Ectodermal cell (in vitro differentiated cells): ENCODE measurements around the gene PCGF2.
A peak's percentile ranks its signal among the peaks of the same experiment; 100 is the strongest.

Experiments
- H3K27ac ChIP-seq: 2 replicates; pipeline ENCODE4 v1.7.0; 2013; ENCODE audit warnings: mild to moderate bottlenecking, low read depth, low read length; ENCODE audit not compliant: insufficient read depth, poor library complexity, severe bottlenecking
- H3K27me3 ChIP-seq: 2 replicates; pipeline ENCODE4 v1.7.0; 2013; ENCODE audit warnings: mild to moderate bottlenecking, low read length; ENCODE audit not compliant: insufficient read depth, control insufficient read depth, poor library complexity, severe bottlenecking
- H3K36me3 ChIP-seq: one replicate; pipeline ENCODE4 v1.7.0; 2013; ENCODE audit warnings: low read length; ENCODE audit not compliant: control insufficient read depth, insufficient read depth
- H3K4me1 ChIP-seq: one replicate; pipeline ENCODE4 v1.7.0; 2013; ENCODE audit warnings: low read length; ENCODE audit not compliant: control insufficient read depth, insufficient read depth
- H3K4me3 ChIP-seq: 2 replicates; pipeline ENCODE4 v1.7.0; 2013; ENCODE audit warnings: low read depth, low read length, control low read depth; ENCODE audit not compliant: insufficient read depth
- H3K9me3 ChIP-seq: 2 replicates; pipeline ENCODE4 v1.7.0; 2013; ENCODE audit warnings: mild to moderate bottlenecking, low read length, moderate library complexity; ENCODE audit not compliant: control insufficient read depth
- WGBS, 2 experiments: methylation state at CpG; one replicate each; pipeline ENCODE4 v1.1.7; 2013; ENCODE audit warnings: missing lambda C conversion rate in 2 of 2; 5-methylcytosine and 5-hydroxymethylcytosine counted together

The PCGF2 gene

DNA sequence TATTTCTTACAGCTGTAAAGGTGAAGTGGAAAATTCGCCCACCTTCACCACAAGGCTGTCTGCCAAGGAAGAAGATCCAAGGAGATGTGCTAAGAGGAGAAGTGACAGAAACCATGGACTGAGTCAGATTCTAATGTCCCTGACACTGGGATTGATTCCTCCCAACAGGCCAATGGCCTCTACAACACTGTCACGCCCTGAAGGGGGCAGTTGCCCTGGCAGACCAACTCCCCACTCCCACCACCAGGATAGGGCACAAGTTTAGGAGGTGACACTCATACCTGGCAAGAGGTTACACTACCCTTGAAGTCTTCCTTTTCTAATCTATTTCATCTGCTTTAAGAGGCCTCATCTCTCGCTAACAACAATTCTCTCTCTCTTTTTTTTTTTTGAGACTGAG, 35.1 kb upstream of the PCGF2 start:
- 94% methylated on average over 3 of the region's 3 CpGs for WGBS, 2 experiments
- Histone ChIP-seq H3K36me3 (peaks cover 50% of the 10 kb centered on the region), H3K4me3 (no peak overlapping the region), H3K4me1 (no peaks in the 10 kb centered on the region), H3K27ac (no peak overlapping the region), H3K27me3 (no peaks in the 10 kb centered on the region), H3K9me3 (no peaks in the 10 kb centered on the region)

DNA sequence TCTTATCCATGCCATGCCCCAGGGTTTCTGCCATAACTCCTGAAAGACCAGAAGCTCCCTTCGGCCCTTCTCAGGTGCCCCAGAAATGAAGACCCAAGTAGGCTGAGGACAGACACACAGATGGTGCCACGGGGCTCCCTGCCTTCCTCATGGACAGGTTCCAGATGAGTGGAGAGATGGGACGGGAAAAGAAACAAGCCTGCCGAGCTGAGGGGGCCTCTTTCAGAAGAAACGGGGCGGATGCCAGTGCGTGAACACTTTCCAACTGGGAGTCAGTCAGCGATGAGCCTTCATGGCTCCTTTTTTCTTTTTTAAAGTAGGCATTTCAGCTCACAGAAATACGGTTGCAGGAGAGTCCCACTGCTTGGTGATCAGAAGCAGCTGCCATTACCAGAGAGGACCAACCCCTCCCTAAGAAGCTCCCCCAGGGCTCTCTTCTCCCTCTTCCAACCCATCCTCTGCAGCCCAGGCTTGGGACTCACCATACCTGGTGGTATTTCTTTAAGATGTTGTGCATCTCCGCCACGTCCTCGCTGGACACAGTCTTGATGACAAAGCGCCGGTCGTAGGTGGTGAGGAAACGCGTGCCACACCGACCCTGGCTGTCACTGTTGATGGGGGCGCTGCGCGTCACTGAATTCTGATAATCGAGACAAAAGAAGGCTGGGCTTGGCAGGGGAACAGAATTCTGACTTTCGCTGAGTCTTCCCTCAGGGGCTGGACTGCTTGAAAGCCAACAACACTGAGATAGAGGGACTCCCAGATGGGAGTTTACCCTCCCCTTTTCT, 32.0 kb upstream of the PCGF2 start:
- Histone ChIP-seq H3K9me3 (no peaks in the 10 kb centered on the region), H3K36me3 (peaks cover 61% of the 10 kb centered on the region), H3K27me3 (no peaks in the 10 kb centered on the region), H3K27ac (no peak overlapping the region), H3K4me3 (no peak overlapping the region), H3K4me1 (no peaks in the 10 kb centered on the region)
- 94 to 96% methylated on average over 23 of the region's 23 CpGs for WGBS, 2 experiments

DNA sequence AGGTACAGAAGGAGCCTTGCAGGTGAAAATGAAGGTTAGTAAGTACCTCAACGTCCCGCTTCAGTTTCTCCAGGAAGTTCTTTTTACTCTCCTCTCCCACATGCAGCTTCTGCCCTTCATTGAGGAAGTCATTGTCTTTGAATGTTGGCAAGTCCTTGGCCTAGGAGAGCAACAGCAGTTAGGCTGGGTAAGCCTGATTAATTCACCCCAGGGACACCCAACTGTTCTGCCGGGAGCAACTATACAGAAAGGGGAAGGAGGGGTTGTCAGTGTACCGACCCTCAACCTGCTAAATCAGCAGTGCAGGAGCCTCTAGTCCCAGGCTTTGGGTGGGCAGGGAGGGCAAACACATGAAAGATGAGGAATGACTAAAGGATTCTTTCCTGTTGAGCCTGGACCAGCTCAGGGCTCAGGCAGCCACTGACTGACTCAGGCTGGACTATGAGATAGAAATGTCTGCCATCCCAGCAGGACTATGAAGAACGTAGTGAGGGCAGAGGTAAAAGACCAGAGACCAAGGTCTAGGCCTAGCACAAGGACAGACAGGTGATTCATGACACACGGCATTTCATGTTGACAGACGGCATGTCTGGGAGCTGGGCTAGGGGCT, 29.6 kb upstream of the PCGF2 start:
- Histone ChIP-seq H3K9me3 (no peaks in the 10 kb centered on the region), H3K27me3 (no peaks in the 10 kb centered on the region), H3K4me1 (no peaks in the 10 kb centered on the region), H3K4me3 (no peak overlapping the region), H3K36me3 (peaks cover 56% of the 10 kb centered on the region), H3K27ac (no peak overlapping the region)
- WGBS, 2 experiments, result 80 to 81% methylated on average over 7 of the region's 7 CpGs

DNA sequence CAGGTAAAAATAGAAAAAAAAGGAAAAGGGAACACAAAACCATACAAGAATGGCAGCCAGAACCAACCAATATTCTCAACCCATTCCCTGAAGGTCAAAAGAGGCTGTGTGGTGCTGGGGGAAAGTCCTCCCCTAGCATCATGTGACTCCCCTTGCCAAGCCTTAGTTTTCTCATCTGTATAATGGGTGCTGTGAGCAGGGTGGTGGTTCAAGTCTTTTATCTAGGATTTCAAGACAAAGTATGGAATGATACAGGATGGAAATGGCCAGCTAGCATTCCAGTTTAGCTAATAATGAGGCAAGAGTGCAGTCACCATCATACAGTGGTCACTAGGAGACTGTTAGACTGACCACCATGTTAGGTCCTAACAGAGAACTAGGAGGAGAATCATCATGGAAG, 25.1 kb upstream of the PCGF2 start:
- Histone ChIP-seq H3K4me3 (no peak overlapping the region), H3K36me3 (peaks cover 39% of the 10 kb centered on the region), H3K27me3 (no peaks in the 10 kb centered on the region), H3K4me1 (no peaks in the 10 kb centered on the region), H3K9me3 (no peaks in the 10 kb centered on the region), H3K27ac (no peak overlapping the region)

DNA sequence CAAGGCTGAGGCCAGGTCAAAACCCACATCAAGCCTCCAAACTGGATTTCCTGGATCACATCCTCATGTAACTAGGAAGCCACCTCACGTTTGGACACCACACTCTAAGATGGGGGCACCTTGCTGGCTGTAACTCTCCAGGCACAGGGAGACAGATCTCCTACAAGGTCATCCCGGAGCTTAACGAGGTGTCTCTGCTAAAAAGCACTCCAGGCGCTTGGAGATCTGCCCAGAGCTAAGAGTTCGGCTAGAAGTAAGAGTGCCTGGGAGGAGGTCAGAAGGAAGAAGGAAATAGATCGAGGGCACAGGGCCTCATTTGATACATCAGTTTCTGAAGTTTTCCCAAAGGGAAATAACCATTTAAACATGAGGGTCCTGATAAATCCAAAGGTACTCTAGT, 20.3 kb upstream of the PCGF2 start:
- Histone ChIP-seq H3K4me3 (no peak overlapping the region), H3K27ac (no peak overlapping the region), H3K27me3 (no peaks in the 10 kb centered on the region), H3K36me3 (peaks cover 44% of the 10 kb centered on the region), H3K9me3 (no peaks in the 10 kb centered on the region), H3K4me1 (no peaks in the 10 kb centered on the region)
- 93 to 97% methylated on average over 6 of the region's 6 CpGs for WGBS, 2 experiments

DNA sequence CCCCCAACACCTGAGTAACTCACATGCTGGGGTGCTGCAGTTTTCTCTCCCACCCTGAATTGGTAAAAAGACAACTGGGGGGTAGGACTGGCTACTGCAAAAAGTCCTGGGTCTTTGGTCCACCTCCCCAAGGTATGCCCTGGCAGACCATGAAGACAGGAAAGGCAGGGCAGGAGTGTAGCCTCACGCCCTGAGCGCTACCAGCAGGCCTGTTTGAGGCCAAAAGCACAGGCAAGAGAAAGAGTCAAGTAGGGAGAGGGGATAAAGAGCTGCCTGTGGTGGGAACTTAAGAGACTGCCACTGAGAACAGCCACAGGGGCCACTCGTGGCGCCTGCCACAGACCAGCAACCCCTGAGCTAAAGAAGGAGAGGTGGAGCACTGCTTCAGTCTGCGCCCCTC, 18.2 kb upstream of the PCGF2 start:
- peaks cover 40% of the 10 kb centered on the region for H3K36me3 ChIP-seq

DNA sequence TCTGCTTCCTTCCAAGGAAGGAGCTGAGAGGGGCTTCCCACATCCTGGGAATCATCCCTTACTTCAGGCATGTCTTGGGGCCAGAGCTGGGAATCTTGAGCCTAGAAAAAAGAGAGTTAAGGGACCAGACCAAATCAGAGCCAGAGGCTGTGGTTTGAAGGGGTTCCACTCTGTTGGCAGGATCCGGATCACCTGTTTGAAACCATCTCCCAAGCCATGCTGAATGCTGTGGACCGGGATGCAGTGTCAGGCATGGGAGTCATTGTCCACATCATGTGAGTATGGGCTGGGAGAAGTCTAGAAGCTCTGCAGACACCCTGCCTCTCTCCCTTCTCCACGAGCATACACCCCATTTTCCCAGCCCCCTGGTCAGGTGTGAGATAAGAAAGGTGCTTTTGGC, 14.1 kb upstream of the PCGF2 start:
- Histone ChIP-seq H3K4me1 (no peaks in the 10 kb centered on the region), H3K36me3 (peaks cover 37% of the 10 kb centered on the region), H3K9me3 (no peaks in the 10 kb centered on the region), H3K4me3 (no peak overlapping the region), H3K27me3 (no peaks in the 10 kb centered on the region), H3K27ac (no peak overlapping the region)
- 92 to 97% methylated on average over 3 of the region's 3 CpGs for WGBS, 2 experiments

More for the DNA sequence above, 18.2 kb upstream of the PCGF2 start:
- no peaks in the 10 kb centered on the region for H3K27me3 ChIP-seq
- H3K9me3 ChIP-seq, result no peaks in the 10 kb centered on the region
- H3K4me1 ChIP-seq, result no peaks in the 10 kb centered on the region
- H3K4me3 ChIP-seq, result no peak overlapping the region
- WGBS, 2 experiments, result 92 to 95% methylated on average over 5 of the region's 5 CpGs
- H3K27ac ChIP-seq, result no peak overlapping the region

DNA sequence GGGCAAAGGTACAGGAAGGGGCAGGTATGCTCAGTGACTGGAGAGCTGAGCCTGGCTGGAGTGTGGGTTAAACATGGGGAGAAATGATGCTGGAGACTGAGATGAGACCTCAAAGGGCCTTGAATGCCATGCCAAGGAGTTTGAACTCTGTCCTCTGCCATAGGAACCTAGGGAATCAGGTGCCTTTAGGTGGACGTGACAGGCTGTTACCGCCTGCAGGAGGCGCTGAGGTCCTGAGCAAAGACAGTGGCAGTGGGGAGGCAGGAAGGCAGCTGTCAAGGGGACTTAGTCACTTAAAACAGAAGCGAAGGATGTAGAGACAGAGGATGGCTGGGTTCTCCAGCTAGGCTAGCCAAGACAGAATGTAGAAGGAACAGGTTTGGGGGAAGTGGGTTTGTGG, 13.5 kb upstream of the PCGF2 start:
- Histone ChIP-seq H3K4me1 (no peaks in the 10 kb centered on the region), H3K27me3 (no peaks in the 10 kb centered on the region), H3K27ac (no peak overlapping the region), H3K9me3 (no peaks in the 10 kb centered on the region), H3K4me3 (no peak overlapping the region), H3K36me3 (peaks cover 34% of the 10 kb centered on the region)
- WGBS, 2 experiments, result 79 to 80% methylated on average over 4 of the region's 4 CpGs

DNA sequence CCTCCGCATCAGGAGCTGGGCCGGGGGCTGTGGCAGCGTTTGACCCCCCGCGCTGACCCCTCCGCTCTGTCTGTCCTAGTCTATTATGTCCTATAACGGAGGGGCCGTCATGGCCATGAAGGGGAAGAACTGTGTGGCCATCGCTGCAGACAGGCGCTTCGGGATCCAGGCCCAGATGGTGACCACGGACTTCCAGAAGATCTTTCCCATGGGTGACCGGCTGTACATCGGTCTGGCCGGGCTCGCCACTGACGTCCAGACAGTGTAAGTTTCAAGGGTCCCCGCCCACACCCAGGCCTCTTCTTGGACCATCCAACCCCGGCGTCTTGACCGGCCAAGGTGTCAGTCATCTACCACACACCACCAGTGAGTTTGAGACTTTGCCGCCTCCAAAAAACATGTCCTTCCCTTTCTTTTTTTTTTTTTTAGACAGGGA, 5.0 kb upstream of the PCGF2 start:
- 13% methylated on average over 22 of the region's 22 CpGs for WGBS, 2 experiments
- H3K27me3 ChIP-seq, result peaks cover 10% of the 10 kb centered on the region
- H3K36me3 ChIP-seq, result peaks cover 5% of the 10 kb centered on the region
- no peak overlapping the region for H3K27ac ChIP-seq
- H3K4me1 ChIP-seq, result peaks cover 11% of the 10 kb centered on the region
- H3K9me3 ChIP-seq, result no peaks in the 10 kb centered on the region
- peak overlapping the region; percentile 94 for H3K4me3 ChIP-seq

DNA sequence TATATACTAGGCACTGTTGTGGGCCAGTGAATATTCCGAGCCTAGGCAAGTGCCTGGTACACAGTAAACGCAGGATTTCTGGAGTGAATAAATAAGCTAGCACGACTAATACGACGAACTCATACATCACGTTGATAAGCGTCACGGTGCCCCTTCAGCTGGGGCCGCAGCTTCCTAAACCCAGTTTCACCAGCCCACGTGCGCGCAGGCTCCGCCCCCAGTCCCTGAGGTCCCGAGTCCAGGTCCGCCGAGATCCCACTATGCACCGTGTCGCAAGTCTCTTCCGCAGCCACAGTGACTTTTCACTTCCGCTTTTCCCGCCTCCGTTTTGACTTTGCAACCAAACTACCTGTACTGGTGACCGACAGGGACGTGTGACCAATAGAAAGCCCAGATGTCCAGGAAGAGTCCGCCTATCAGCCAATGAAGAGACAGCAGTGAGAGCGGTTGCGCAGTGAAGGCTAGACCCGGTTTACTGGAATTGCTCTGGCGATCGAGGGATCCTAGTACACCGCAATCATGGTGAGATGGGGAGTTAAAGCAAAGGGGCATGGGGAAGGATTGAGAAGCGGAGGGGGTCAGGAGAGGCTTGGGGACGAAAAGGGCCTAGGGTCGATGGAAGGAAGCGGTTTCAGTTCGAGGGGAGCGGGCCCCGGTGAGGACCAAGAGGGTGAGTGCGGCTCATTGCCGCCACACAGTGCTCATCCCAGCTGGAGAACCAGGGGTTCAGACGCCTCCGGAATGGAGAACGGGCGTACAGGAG, 4.4 kb upstream of the PCGF2 start, which contains the start of gene PSMB3:
Gene PSMB3, plus strand, starts transcription at position 434 of the 763 bp plus-strand sequence. Its CDS starts 86 bp downstream, at position 520.
- peaks cover 11% of the 10 kb centered on the region for H3K4me1 ChIP-seq
- peak within 1 kb of the TSS; percentile 94 for H3K4me3 ChIP-seq
- H3K36me3 ChIP-seq, result peaks cover 5% of the 10 kb centered on the region
- peak within 1 kb of the TSS; percentile 78 for H3K27ac ChIP-seq
- WGBS, 2 experiments, result 0% methylated on average over 44 of the region's 44 CpGs
- no peaks in the 10 kb centered on the region for H3K9me3 ChIP-seq
- H3K27me3 ChIP-seq, result peaks cover 10% of the 10 kb centered on the region
